22Rv1 (cell line): ENCODE measurements around the gene SPEF1.

Experiments
- H3K27ac ChIP-seq: fragments of 450-650 bp; 2 replicates; pipeline ENCODE4 v1.5.1; 2017
- CTCF ChIP-seq: fragments of 450-650 bp; IDR thresholded peaks from 2 replicates; pipeline ENCODE4 v1.5.1; 2017; ENCODE audit warnings: mild to moderate bottlenecking
- ZFX ChIP-seq: fragments of 450-650 bp; IDR thresholded peaks from 2 replicates; pipeline ENCODE4 v1.6.1; 2017; ENCODE audit warnings: antibody characterized with exemption, borderline replicate concordance

Gene SPEF1

GRCh38 chr20:3751305-3751674, 30.0 kb downstream of the SPEF1 start:
- TF ChIP-seq CTCF (no peak), ZFX (no peak)
- H3K27ac ChIP-seq = no peak overlapping the region

- H3K27ac ChIP-seq = no peak overlapping the region
- TF ChIP-seq CTCF (peak; percentile 99), ZFX (no peak)
Observed at GRCh38 chr20:3749689-3750531, 31.3 kb downstream of the SPEF1 start.

DNA sequence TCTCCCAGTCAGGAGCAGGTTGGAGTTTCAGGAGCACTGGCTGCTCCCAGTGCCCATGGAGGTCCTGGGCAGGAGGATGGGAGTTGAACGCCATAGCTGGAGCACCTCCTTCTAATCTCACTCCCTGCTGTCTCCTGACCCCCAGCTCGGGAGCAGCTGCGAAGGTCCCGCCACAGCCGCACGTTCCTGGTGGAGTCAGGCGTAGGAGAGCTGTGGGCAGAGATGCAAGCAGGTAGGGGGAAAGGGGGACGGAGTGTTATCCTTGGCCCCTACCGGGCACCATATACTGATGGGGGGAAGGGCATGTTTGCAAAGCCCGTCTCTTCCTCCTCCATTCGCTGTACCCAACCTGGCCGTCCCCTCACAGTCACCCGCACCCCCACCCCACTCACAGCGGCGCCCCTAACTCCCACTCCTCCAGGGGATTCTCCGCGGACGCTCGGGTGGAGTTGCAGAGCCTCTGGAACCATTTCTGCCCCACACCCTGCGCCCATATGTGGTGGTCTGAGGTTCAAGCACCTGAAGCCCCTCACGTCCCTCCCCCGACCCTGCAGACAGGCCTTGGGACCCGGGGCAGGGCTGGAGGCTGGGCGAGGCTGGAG, 32.1 kb downstream of the SPEF1 start:
- TF ChIP-seq CTCF (no peak), ZFX (no peak)
- H3K27ac ChIP-seq = no peak overlapping the region

DNA sequence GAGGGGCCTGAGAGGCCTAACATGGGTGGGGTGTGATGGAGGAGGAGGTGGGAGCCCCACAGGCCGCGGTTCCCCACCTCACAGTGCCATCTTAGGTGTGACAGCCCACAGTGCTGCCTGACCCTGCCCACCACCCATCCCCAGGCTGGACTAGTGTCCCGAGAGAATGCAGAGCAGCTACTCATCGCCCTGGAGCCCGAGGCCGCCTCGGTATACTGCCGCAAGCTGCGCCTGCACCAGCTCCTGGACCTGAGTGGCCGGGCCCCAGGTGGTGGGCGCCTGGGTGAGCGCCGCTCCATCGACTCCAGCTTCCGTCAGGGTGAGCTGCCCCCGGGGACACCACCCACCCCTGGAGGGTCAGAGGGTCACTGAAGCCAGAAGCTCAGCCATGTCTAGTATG, 33.2 kb downstream of the SPEF1 start:
- TF ChIP-seq ZFX (no peak), CTCF (no peak)
- no peak overlapping the region for H3K27ac ChIP-seq

- no peak overlapping the region for H3K27ac ChIP-seq
- TF ChIP-seq ZFX (no peak), CTCF (no peak)
Observed at GRCh38 chr20:3747471-3747870, 33.8 kb downstream of the SPEF1 start.

DNA sequence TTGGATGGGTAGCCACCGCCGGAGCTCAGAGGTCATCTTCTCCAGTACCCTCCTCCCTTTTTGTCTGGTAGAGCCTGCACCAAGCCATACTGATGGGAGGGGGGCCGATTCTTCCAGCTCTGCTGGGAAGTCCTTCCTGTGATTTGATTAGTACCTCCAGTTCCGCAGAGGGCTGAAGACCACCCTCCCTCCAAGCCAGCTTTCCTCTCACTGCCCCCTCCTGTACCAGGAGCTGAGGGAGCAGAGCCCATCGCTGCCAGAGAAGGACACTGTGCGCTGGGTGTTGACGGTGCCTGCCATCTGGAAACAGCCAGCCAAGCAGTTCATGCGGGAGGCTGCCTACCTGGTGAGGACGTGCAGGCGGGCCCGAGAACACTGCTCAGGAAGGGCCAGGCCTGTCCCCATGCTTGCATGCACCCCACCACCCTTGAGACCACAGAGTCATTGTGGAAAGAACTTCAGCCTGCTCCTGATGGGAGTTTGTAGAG, 35.5 kb downstream of the SPEF1 start:
- no peak for TF ChIP-seq CTCF
- TF ChIP-seq ZFX = no peak
- no peak overlapping the region for H3K27ac ChIP-seq
